ENCODE results near the gene GOLGA6B. TPM values are rescaled to one million over a fixed set of nuclear protein-coding genes. Genes with fewer than 3 reads are reported as not detected.
"Not testable (repeated sequence)": the region's sequence is repeated elsewhere in the genome, so short reads cannot be mapped to it uniquely, and the experiment has no call there.

The GOLGA6B gene
- total RNA-seq, 2 experiments from 2014 or later, result not detected

GRCh38 chr15:72628249-72629067 is 26.0 kb upstream of the GOLGA6B start:
- CTCF ChIA-PET, result interaction anchor here (0.7 kb wide), 1 partner anchor 1650 kb away, joined by 3 read pairs; no protein-coding TSS in a partner anchor
- H3K36me3 Mint-ChIP-seq (ENCODE audit: low read depth); H3K9me3 Mint-ChIP-seq (ENCODE audit: low read depth); H3K4me3 Mint-ChIP-seq; intact Hi-C loops (cut with DNase I, micrococcal nuclease); H3K4me1 Mint-ChIP-seq; H3K27ac Mint-ChIP-seq; POLR2A ChIA-PET; H3K27me3 Mint-ChIP-seq: not testable (repeated sequence)
- peak; percentile 35 for DNase-seq
- ATAC-seq, result peak; percentile 51

- H3K4me1 Mint-ChIP-seq; H3K4me3 Mint-ChIP-seq; ATAC-seq; H3K9me3 Mint-ChIP-seq (ENCODE audit: low read depth); H3K36me3 Mint-ChIP-seq (ENCODE audit: low read depth); H3K27ac Mint-ChIP-seq; intact Hi-C loops (cut with DNase I, micrococcal nuclease); DNase-seq; H3K27me3 Mint-ChIP-seq; POLR2A ChIA-PET: not testable (repeated sequence)
- CTCF ChIA-PET, result interaction anchor here (0.7 kb wide), 1 partner anchor 1651 kb away, joined by 3 read pairs; no protein-coding TSS in a partner anchor
Measured at GRCh38 chr15:72629068-72629570, 25.4 kb upstream of the GOLGA6B start.

GRCh38 chr15:72636519-72637282 is 17.8 kb upstream of the GOLGA6B start:
- CTCF ChIA-PET; H3K36me3 Mint-ChIP-seq (ENCODE audit: low read depth); H3K9me3 Mint-ChIP-seq (ENCODE audit: low read depth); POLR2A ChIA-PET; intact Hi-C loops (cut with DNase I, micrococcal nuclease); H3K4me1 Mint-ChIP-seq; H3K27me3 Mint-ChIP-seq: not testable (repeated sequence)
- peak overlapping the region; percentile 78 for H3K4me3 Mint-ChIP-seq
- ATAC-seq (peak; percentile 81), DNase-seq (peak; percentile 78)
- peak overlapping the region; percentile 73 for H3K27ac Mint-ChIP-seq

GRCh38 chr15:72639759-72640483 is 14.6 kb upstream of the GOLGA6B start:
- H3K27ac Mint-ChIP-seq; POLR2A ChIA-PET; CTCF ChIA-PET; H3K4me1 Mint-ChIP-seq; H3K4me3 Mint-ChIP-seq; H3K36me3 Mint-ChIP-seq (ENCODE audit: low read depth); ATAC-seq; H3K9me3 Mint-ChIP-seq (ENCODE audit: low read depth); DNase-seq; intact Hi-C loops (cut with DNase I, micrococcal nuclease); H3K27me3 Mint-ChIP-seq: not testable (repeated sequence)

- POLR2A ChIA-PET; ATAC-seq; H3K27me3 Mint-ChIP-seq; H3K27ac Mint-ChIP-seq; H3K36me3 Mint-ChIP-seq (ENCODE audit: low read depth); DNase-seq; H3K9me3 Mint-ChIP-seq (ENCODE audit: low read depth); CTCF ChIA-PET; H3K4me3 Mint-ChIP-seq; H3K4me1 Mint-ChIP-seq; intact Hi-C loops (cut with DNase I, micrococcal nuclease): not testable (repeated sequence)
Measured at GRCh38 chr15:72642271-72642670, 12.2 kb upstream of the GOLGA6B start.

GRCh38 chr15:72648631-72649253 is 5.8 kb upstream of the GOLGA6B start:
- H3K36me3 Mint-ChIP-seq (ENCODE audit: low read depth); H3K4me1 Mint-ChIP-seq; POLR2A ChIA-PET; H3K27me3 Mint-ChIP-seq; DNase-seq; ATAC-seq; CTCF ChIA-PET; H3K9me3 Mint-ChIP-seq (ENCODE audit: low read depth); H3K4me3 Mint-ChIP-seq; H3K27ac Mint-ChIP-seq; intact Hi-C loops (cut with DNase I, micrococcal nuclease): not testable (repeated sequence)

GRCh38 chr15:72656014-72656413 is 1.5 kb downstream of the GOLGA6B start:
- CTCF ChIA-PET; H3K27ac Mint-ChIP-seq; POLR2A ChIA-PET; DNase-seq; H3K4me3 Mint-ChIP-seq; ATAC-seq; H3K36me3 Mint-ChIP-seq (ENCODE audit: low read depth); H3K27me3 Mint-ChIP-seq; H3K4me1 Mint-ChIP-seq; intact Hi-C loops (cut with DNase I, micrococcal nuclease); H3K9me3 Mint-ChIP-seq (ENCODE audit: low read depth): not testable (repeated sequence)

GRCh38 chr15:72661081-72661480 is 6.6 kb downstream of the GOLGA6B start:
- intact Hi-C loops (cut with DNase I, micrococcal nuclease); POLR2A ChIA-PET; H3K4me3 Mint-ChIP-seq: not testable (repeated sequence)

GRCh38 chr15:72663931-72664330 is 9.4 kb downstream of the GOLGA6B start:
- CTCF ChIA-PET; H3K27me3 Mint-ChIP-seq; H3K9me3 Mint-ChIP-seq (ENCODE audit: low read depth); POLR2A ChIA-PET; H3K36me3 Mint-ChIP-seq (ENCODE audit: low read depth); H3K4me1 Mint-ChIP-seq; H3K4me3 Mint-ChIP-seq; H3K27ac Mint-ChIP-seq; ATAC-seq; intact Hi-C loops (cut with DNase I, micrococcal nuclease): not testable (repeated sequence)
- DNase-seq, result peak; percentile 22

More at GRCh38 chr15:72661081-72661480, 6.6 kb downstream of the GOLGA6B start:
- H3K27me3 Mint-ChIP-seq; CTCF ChIA-PET; H3K36me3 Mint-ChIP-seq (ENCODE audit: low read depth); H3K4me1 Mint-ChIP-seq; H3K9me3 Mint-ChIP-seq (ENCODE audit: low read depth); H3K27ac Mint-ChIP-seq; ATAC-seq; DNase-seq: not testable (repeated sequence)

- H3K27ac Mint-ChIP-seq; intact Hi-C loops (cut with DNase I, micrococcal nuclease); CTCF ChIA-PET; H3K36me3 Mint-ChIP-seq (ENCODE audit: low read depth); ATAC-seq; H3K27me3 Mint-ChIP-seq; POLR2A ChIA-PET; H3K4me1 Mint-ChIP-seq; H3K4me3 Mint-ChIP-seq; H3K9me3 Mint-ChIP-seq (ENCODE audit: low read depth); DNase-seq: not testable (repeated sequence)
Measured at GRCh38 chr15:72665706-72666105, 11.2 kb downstream of the GOLGA6B start.

GRCh38 chr15:72669803-72670202 is 15.3 kb downstream of the GOLGA6B start:
- intact Hi-C loops (cut with DNase I, micrococcal nuclease), result loop anchor here in 1 of 2 experiments (5.0 kb wide), 1 partner anchor 68 kb away; no protein-coding TSS in a partner anchor
- H3K36me3 Mint-ChIP-seq (ENCODE audit: low read depth); POLR2A ChIA-PET: not testable (repeated sequence)

More at GRCh38 chr15:72669803-72670202, 15.3 kb downstream of the GOLGA6B start:
- ATAC-seq; DNase-seq; H3K9me3 Mint-ChIP-seq (ENCODE audit: low read depth); H3K27me3 Mint-ChIP-seq; H3K27ac Mint-ChIP-seq; H3K4me1 Mint-ChIP-seq; CTCF ChIA-PET; H3K4me3 Mint-ChIP-seq: not testable (repeated sequence)
